B cell (primary cell): ENCODE measurements around the gene TCF23. TPM values are rescaled to one million over a fixed set of nuclear protein-coding genes. Genes with fewer than 3 reads are reported as not detected.

ENCODE experiments used
- ATAC-seq: fragments of 200-7000 bp; cut with Tn5 transposase; one replicate; pipeline ENCODE4 v1.10.0; 2021; ENCODE audit warnings: low read depth, mild to moderate bottlenecking, moderate number of reproducible peaks, moderate library complexity
- CTCF ChIA-PET: fragments of 350-600 bp; sonication (Branson Sonifier 250); formaldehyde crosslinking; loops from one replicate; lab custom pipeline; 2021; ENCODE audit warnings: antibody characterized with exemption, inconsistent platforms; lab: Charles Lee
- POLR2A ChIA-PET: fragments of 350-600 bp; sonication (Branson Sonifier 250); formaldehyde crosslinking; loops from one replicate; lab custom pipeline; 2021; ENCODE audit warnings: antibody characterized with exemption; lab: Charles Lee
- DNase-seq: peaks from one replicate; pipeline ENCODE4 v3.0.0; 2013
- H2AFZ ChIP-seq: 2 replicates; pipeline ENCODE4 v1.6.1; 2012; ENCODE audit warnings: mild to moderate bottlenecking, low read depth, low read length; ENCODE audit not compliant: insufficient read depth, poor library complexity, severe bottlenecking
- H3K27ac ChIP-seq, 2 donors: 1 replicate in 1 of 2; 2 replicates in 1 of 2; pipeline ENCODE4 v1.5.1; 2012 to 2013; ENCODE audit warnings: low read length in 2 of 2, mild to moderate bottlenecking in 2 of 2, moderate library complexity in 1 of 2
- H3K27me3 ChIP-seq, 4 experiments: fragments of 200-600 bp in 1 of 4; sonication (generic) in 1 of 4; replicated peaks in 1 of 4; 1 replicate in 2 of 4; 2 replicates in 2 of 4; pipeline versions ENCODE4 v1.6.1 to v1.7.0; 2013 to 2016; ENCODE audit warnings: low read length in 3 of 4, mild to moderate bottlenecking in 2 of 4, mixed read lengths in 1 of 4, moderate library complexity in 1 of 4; ENCODE audit not compliant: insufficient read depth in 4 of 4, control insufficient read depth in 3 of 4; ENCODE audit errors: control extremely low read depth in 1 of 4
- H3K36me3 ChIP-seq, 2 experiments: replicated peaks in 1 of 2; 1 replicate in 1 of 2; 2 replicates in 1 of 2; pipeline versions ENCODE4 v1.6.1 to v1.7.1; 2013; ENCODE audit warnings: low read length in 1 of 2; ENCODE audit not compliant: insufficient read depth in 2 of 2, control insufficient read depth in 1 of 2; ENCODE audit errors: control extremely low read depth in 1 of 2, extremely low read depth in 1 of 2
- H3K4me1 ChIP-seq, 2 donors: fragments of 200-600 bp in 1 of 2; sonication (generic) in 1 of 2; 1 replicate in 1 of 2; 2 replicates in 1 of 2; pipeline versions ENCODE4 v1.5.1 to v1.6.1; 2013 to 2017; ENCODE audit warnings: low read length in 2 of 2; ENCODE audit not compliant: control insufficient read depth in 2 of 2, insufficient read depth in 2 of 2
- H3K4me2 ChIP-seq: replicated peaks from 2 replicates; pipeline ENCODE3; 2012; ENCODE audit warnings: mild to moderate bottlenecking, low read depth, low read length; ENCODE audit not compliant: poor library complexity, severe bottlenecking
- H3K4me3 ChIP-seq, 5 experiments: fragments of 200-600 bp in 1 of 5; sonication (generic) in 1 of 5; 1 replicate in 3 of 5; 2 replicates in 2 of 5; pipeline versions ENCODE4 v1.5.1 to v1.7.0; 2011 to 2016; ENCODE audit warnings: low read length in 4 of 5, mild to moderate bottlenecking in 4 of 5, low read depth in 2 of 5, control low read depth in 1 of 5, moderate library complexity in 1 of 5; ENCODE audit not compliant: insufficient read depth in 1 of 5; ENCODE audit errors: control extremely low read depth in 1 of 5, extremely low read depth in 1 of 5
- H3K79me2 ChIP-seq: fragments of 200-600 bp; sonication (generic); one replicate; pipeline ENCODE4 v1.6.0; 2016; ENCODE audit warnings: low read length; ENCODE audit not compliant: control insufficient read depth, insufficient read depth
- H3K9ac ChIP-seq: fragments of 200-600 bp; sonication (generic); 2 replicates; pipeline ENCODE4 v1.6.1; 2017; ENCODE audit warnings: mild to moderate bottlenecking, low read length, moderate library complexity
- H3K9me3 ChIP-seq, 3 donors: one replicate each; pipeline versions ENCODE4 v1.6.1 to v1.7.1; 2013; ENCODE audit warnings: low read length in 2 of 3; ENCODE audit not compliant: control insufficient read depth in 2 of 3, insufficient read depth in 1 of 3; ENCODE audit errors: control extremely low read depth in 1 of 3
- H4K20me1 ChIP-seq: 2 replicates; pipeline ENCODE4 v1.6.0; 2012; ENCODE audit warnings: mild to moderate bottlenecking, low read length; ENCODE audit not compliant: insufficient read depth, control insufficient read depth, poor library complexity, severe bottlenecking
- H3K27ac Mint-ChIP-seq: one replicate; pipeline ENCODE4 v1.8.0; 2021; ENCODE audit warnings: mixed read lengths
- H3K27me3 Mint-ChIP-seq: one replicate; pipeline ENCODE4 v1.8.0; 2021; ENCODE audit warnings: mixed read lengths
- H3K4me1 Mint-ChIP-seq: one replicate; pipeline ENCODE4 v1.8.0; 2021; ENCODE audit warnings: mixed read lengths
- H3K4me3 Mint-ChIP-seq: one replicate; pipeline ENCODE4 v1.8.0; 2021; ENCODE audit warnings: mixed read lengths
- H3K9me3 Mint-ChIP-seq: one replicate; pipeline ENCODE4 v1.8.0; 2022; ENCODE audit warnings: mixed read lengths; ENCODE audit not compliant: insufficient read depth
- CTCF ChIP-seq: fragments of 200-600 bp; IDR thresholded peaks from one replicate; pipeline ENCODE4 v1.8.0; 2022; ENCODE audit warnings: antibody characterized with exemption, mild to moderate bottlenecking
- EZH2 ChIP-seq: IDR thresholded peaks from 2 replicates; pipeline ENCODE4 v1.6.1; 2012; ENCODE audit warnings: borderline replicate concordance, low read depth, mild to moderate bottlenecking, moderate library complexity, low read length; ENCODE audit not compliant: insufficient read depth, poor library complexity, severe bottlenecking
- WGBS: methylation state at CpG from one replicate; pipeline ENCODE4 v1.1.5; 2013; ENCODE audit warnings: missing lambda C conversion rate; ENCODE audit not compliant: insufficient coverage; 5-methylcytosine and 5-hydroxymethylcytosine counted together
- intact Hi-C: fragments of 100-400 bp; cut with micrococcal nuclease; formaldehyde crosslinking; loops from one replicate; pipeline ENCODE4 v1.10.0; 2022
- polyA plus RNA-seq: library from polyadenylated mRNA; depleted of rRNA; stranded (reverse); fragments of >200 nt; gene quantifications from 2 replicates; pipeline ENCODE4 v1.2.3, GENCODE V29; 2012
- total RNA-seq, 2 donors: library from RNA; stranded (reverse); fragments of 120-200 nt in 1 of 2; gene quantifications; 1 replicate in 1 of 2; 2 replicates in 1 of 2; pipeline versions ENCODE4 v1.2.3 to v1.2.4, GENCODE V29; 2013 to 2022

The TCF23 gene
- total and polyA plus RNA-seq, 2 donors (not counting 1 experiment from before 2014, with no cell fraction given): 0.10 TPM; not detected in 1

- H3K4me2 ChIP-seq: no peak overlapping the region
- Mint-ChIP-seq H3K27me3 (no peaks in the 10 kb centered on the region), H3K9me3 (no peaks in the 10 kb centered on the region), H3K27ac (no peak overlapping the region), H3K4me1 (peaks cover 19% of the 10 kb centered on the region), H3K4me3 (no peak overlapping the region)
- H3K27me3 ChIP-seq: no peaks in the 10 kb centered on the region
- WGBS: 93% methylated on average over 8 of the region's 11 CpGs
- ATAC-seq (no peak), DNase-seq (no peak)
- H3K36me3 ChIP-seq: peaks cover 0 to 30% of the 10 kb centered on the region in 2 experiments
- H3K27ac ChIP-seq: no peak overlapping the region
- TF ChIP-seq EZH2: no peak
- no peak for TF ChIP-seq CTCF
- H4K20me1 ChIP-seq: peaks cover 5% of the 10 kb centered on the region
- CTCF ChIA-PET: no interaction called here
- no peak overlapping the region for H3K4me3 ChIP-seq
- H2AFZ ChIP-seq: no peak overlapping the region
- peaks cover 7% of the 10 kb centered on the region for H3K79me2 ChIP-seq
- no peak overlapping the region for H3K9ac ChIP-seq
- POLR2A ChIA-PET: no interaction called here
- H3K4me1 ChIP-seq: peaks cover 11 to 15% of the 10 kb centered on the region in 2 donors
- intact Hi-C loops: no loop called here
- H3K9me3 ChIP-seq: no peaks in the 10 kb centered on the region
Observed at GRCh38 chr2:27128668-27129571, 19.9 kb upstream of the TCF23 start.

GRCh38 chr2:27130396-27130795 lies 18.4 kb upstream of the TCF23 start:
- Histone ChIP-seq H3K79me2 (peaks cover 12% of the 10 kb centered on the region), H3K9ac (no peak overlapping the region), H2AFZ (no peak overlapping the region), H3K36me3 (peaks cover 0 to 30% of the 10 kb centered on the region in 2 experiments), H3K4me3 (no peak overlapping the region), H3K4me1 (peaks cover 15 to 22% of the 10 kb centered on the region in 2 donors), H4K20me1 (peaks cover 5% of the 10 kb centered on the region), H3K27ac (no peak overlapping the region), H3K27me3 (no peaks in the 10 kb centered on the region), H3K9me3 (no peaks in the 10 kb centered on the region), H3K4me2 (no peak overlapping the region)
- Mint-ChIP-seq H3K27ac (no peak overlapping the region), H3K27me3 (no peaks in the 10 kb centered on the region), H3K4me3 (no peak overlapping the region), H3K9me3 (no peaks in the 10 kb centered on the region), H3K4me1 (peaks cover 24% of the 10 kb centered on the region)
- WGBS: 89% methylated on average over 10 of the region's 10 CpGs
- POLR2A ChIA-PET: no interaction called here
- DNase-seq (no peak), ATAC-seq (no peak)
- intact Hi-C loops: no loop called here
- CTCF ChIA-PET: no interaction called here
- TF ChIP-seq EZH2 (no peak), CTCF (no peak)
